ENCODE measurements around the gene DST.

- no peak for TF ChIP-seq FOXP1 (CRISPR knock-in tag; IDR thresholded peaks at IDR 0.05; ENCODE audit: borderline replicate concordance)
- no peak for TF ChIP-seq TEAD1 (CRISPR knock-in tag; IDR thresholded peaks at IDR 0.05)
- TF ChIP-seq CTCF (IDR thresholded peaks at IDR 0.05) = no peak
- TF ChIP-seq TEAD4 (CRISPR knock-in tag; IDR thresholded peaks at IDR 0.05) = no peak
- TF ChIP-seq TP53 (CRISPR knock-in tag; IDR thresholded peaks at IDR 0.05) = no peak
- no peak for TF ChIP-seq AFF4 (CRISPR knock-in tag; IDR thresholded peaks at IDR 0.05; ENCODE audit: borderline replicate concordance)
- TF ChIP-seq RELA (CRISPR knock-in tag; IDR thresholded peaks at IDR 0.05; ENCODE audit: borderline replicate concordance) = no peak
- no peak for TF ChIP-seq USF1 (CRISPR knock-in tag; IDR thresholded peaks at IDR 0.05)
- TF ChIP-seq ZSCAN18 (CRISPR knock-in tag; IDR thresholded peaks at IDR 0.05) = no peak
- no peak for TF ChIP-seq IRF2 (CRISPR knock-in tag; IDR thresholded peaks at IDR 0.05; ENCODE audit: borderline replicate concordance, low read depth)
- no peak for TF ChIP-seq MAX (CRISPR knock-in tag; IDR thresholded peaks at IDR 0.05)
- TF ChIP-seq ATF1 (CRISPR knock-in tag; IDR thresholded peaks at IDR 0.05) = no peak
Observed at GRCh38 chr6:56689663-56690062, 47.0 kb upstream of the DST start.

All from WTC11 (cell line).